Body of pancreas (tissue), 4 donors: Measurements from ENCODE around the gene SAG.

Experiments
- CTCF ChIP-seq, 7 experiments: fragments of 450-650 bp in 4 of 7; fragments of 200-600 bp in 3 of 7; sonication (generic) in 3 of 7; IDR thresholded peaks; one replicate each; pipeline ENCODE4 v1.5.1; 2016 to 2019; ENCODE audit warnings: antibody characterized with exemption in 7 of 7
- POLR2A ChIP-seq, 3 donors: fragments of 450-650 bp; IDR thresholded peaks; one replicate each; pipeline ENCODE4 v1.6.1; 2016; ENCODE audit warnings: antibody characterized with exemption in 3 of 3, mild to moderate bottlenecking in 2 of 3

GRCh38 chr2:233259730-233260129, 47.9 kb upstream of the SAG start:
- TF ChIP-seq CTCF (IDR thresholded peaks at IDR 0.05) (no peak), POLR2A (IDR thresholded peaks at IDR 0.05) (no peak)
